ENCODE results near the gene SLC35E3.

Gene SLC35E3

DNA sequence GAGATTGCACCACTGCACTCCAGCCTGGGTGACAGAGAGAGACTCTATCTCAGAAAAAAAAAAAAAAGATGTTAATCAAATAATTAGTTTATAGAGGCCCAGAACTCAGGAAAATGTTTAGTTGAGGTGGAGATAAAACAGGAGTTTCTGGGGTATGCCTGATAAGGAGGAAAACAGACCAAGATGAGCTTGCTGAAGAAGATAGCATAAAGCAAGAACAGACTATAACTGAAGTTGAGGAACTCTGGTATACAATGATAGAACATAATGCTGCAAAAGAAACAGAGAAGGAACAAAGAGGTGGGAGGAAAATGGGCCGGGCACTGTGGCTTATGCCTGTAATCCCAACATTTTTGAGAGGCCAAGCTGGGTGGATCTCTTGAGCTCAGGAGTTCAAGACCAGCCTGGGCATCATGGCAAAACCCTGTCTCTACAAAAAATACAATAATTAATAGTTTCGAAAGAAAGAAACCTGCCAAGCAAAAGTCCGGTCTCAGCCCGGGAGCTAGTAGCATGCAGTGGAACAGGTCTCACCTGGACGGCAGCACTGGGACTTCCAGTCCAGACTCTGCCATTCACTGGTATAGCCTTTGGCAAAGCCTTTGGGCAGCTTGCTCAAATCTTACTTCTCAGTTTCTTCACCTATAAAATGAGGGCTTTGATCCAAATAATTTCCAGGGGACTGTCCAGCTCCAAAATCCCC lies 25.4 kb downstream of the SLC35E3 start:
- no peak for DNase-seq

DNA sequence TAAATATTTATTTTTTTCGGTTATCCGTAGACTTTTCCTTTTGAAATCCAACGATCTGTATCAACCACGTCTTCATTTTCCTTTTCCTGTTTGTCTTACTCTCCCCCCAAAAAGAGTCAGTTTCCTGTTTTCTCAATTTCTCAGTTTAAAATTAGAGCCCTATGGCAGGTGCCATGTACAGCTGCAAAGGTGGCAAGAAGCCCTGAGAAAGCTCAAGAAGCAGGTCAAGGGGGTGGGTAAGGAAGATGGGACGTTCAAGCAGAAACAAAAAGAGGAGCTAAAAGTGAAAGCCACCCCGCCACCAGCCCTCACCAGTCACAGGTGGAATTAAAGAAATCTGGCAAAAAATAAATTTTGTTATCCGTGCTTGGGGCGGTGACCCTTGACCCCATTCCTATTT lies 26.7 kb downstream of the SLC35E3 start:
- no peak for DNase-seq

DNA sequence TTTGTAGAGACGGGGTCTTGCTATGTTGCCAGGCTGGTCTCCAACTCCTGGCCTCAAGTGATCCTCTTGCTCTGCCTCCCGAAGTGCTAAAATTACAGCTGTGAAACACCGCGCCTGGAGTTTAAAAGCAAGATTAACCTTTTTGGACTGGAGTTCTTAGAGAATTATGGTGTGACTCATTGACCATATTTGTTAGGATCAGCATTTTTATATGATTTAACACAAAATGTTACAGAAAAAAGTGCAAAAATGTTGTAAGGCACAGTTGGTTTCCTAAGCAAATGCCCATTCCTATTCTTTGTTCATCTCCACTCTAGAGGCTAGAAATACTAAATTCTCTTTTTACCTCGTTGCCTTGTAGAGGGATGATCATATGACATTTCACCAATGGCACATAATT lies 27.6 kb downstream of the SLC35E3 start:
- DNase-seq: no peak

DNA sequence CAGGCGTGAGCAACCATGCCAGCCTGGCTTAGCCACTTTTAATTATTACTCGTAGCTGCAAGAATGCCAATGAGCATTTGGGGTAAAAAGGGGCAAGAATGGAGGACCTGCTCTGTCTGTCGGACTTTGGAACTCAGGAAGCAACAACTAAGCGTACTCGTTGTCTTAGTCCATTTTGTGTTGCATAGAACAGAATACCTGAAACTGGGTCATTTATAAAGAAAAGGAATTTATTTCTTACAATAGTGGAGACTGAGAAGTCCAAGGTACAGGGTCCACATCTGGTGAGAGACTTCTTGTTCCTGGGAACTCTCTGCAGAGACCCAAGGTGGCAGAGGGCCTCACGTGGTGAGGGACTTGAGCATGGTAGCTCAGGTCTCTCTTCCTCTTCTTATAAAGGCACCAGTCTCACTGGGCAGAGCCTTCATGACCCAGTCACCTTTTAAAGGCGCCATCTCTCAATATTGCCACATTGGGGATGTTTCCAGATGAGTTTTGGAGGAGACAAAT lies 29.2 kb downstream of the SLC35E3 start:
- DNase-seq: no peak

DNA sequence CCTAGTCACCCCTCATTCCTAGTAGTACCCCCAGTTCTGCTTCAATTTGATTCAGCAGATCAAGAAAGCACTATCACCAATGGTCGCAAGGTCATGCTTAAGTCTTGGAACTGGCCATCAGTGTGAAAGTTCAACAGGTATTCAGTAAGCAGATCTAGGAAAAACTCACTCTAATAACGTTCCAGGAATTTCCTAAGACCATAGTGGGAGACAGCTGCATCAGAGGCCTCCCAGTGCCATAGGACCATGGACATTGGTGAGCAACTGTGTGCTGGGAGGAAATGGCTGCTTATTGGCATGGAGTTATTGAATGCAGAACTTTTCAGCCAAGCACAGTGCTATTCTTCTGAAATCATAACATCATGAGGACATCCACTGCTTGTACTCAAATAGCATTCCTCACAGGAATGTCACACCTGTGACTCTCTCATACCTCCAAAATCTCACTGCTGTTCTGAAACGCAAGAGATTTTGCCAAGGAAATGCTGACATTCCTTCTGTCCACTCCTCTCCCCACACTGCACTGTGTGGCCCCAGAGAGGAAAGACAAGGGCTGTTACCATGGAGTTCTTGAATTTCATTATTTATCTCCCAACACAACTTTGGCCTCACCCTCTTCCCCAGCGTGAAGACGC lies 31.1 kb downstream of the SLC35E3 start:
- no peak for DNase-seq

DNA sequence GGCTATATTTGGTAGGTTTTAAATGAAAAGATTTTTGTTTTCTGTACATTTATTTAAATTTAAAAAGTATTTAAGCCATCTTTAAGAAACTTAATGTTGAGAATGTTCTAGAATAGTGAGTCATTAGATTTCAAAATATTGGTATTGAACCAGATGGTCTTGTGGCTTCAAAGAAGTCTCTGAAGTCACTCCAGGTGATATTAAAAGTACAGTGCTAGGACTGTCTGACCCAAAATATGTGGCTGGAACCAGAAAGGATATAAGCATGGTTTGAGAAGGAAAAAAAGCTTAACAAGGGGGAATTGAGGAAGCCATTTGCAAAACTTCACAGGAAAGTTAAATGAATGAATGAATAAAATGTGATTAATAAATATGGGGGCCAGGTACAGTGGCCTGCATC lies 33.3 kb downstream of the SLC35E3 start:
- DNase-seq: no peak

DNA sequence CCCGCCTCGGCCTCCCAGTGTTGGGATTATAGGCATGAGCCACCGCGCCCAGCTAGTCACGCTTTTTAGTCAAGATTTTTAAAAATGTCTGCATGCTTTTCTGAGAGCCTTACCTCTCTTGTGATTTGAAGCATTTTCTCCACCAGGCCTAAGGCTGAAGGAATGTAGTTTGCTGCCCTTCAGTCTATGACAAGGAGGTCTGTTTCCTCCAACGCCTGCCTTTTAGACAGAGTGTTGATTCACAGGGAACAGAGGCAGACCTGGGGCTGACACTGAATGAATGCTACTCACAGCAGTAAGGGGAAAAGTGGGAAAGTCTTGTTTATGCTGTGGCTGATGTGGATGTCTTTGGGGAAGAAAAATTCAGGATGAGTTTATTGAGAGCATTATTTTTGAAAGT lies 34.8 kb downstream of the SLC35E3 start:
- DNase-seq: no peak

DNA sequence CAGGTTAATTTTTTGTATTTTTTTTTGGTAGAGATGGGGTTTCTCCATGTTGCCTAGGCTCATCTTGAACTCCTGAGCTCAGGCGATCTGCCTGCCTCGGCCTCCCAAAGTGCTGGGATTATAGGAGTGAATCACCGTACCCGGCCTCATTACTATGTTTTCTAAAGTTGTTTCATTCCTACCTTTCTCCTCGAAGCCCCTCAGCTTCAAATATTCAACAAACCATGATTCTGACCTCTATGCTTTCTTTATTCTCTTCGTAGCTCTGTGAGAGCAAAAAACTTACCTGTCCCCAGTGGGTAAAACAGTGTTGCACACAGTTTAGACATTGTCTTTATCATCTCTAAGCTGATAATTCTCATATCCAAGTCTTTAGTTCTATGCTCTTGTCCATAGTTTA lies 35.8 kb downstream of the SLC35E3 start:
- no peak for DNase-seq

DNA sequence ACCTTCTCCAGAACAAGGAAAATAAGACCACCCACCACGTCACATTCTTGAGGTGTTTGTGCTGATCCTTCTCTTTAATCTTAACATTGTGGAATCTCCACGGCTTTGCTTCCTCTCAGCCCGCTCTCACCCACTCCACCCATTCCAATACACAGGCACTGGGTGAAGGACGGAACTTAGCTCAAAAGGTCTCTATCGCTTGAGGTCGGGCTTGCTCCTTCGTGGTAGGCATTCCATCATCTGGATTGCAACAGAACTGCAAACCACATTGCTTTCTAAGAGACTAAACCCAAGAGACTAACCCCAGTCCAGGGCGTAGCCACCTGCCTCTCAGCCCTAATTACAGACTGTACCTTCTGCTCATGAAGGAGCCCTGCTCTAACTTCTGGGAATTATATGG lies 38.0 kb downstream of the SLC35E3 start:
- DNase-seq: no peak

DNA sequence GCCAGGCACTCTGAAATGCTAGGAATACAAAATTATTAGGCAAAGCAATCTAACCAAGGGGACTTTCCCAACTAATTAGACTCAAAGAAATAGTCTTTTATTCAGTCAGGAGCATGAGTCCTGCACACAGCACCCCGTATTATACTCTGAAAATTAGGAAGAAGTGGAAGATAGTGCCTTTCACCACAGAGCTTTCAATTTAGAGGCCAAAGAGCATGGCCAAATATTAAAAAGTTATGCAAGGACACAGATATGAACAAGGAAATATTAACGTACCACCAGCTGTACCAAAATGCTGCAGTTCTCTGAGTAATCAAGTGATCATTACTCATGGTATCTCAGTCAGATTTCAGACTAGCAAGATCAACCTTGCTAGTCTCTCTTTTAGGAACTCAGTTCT lies 39.4 kb downstream of the SLC35E3 start:
- DNase-seq: no peak

DNA sequence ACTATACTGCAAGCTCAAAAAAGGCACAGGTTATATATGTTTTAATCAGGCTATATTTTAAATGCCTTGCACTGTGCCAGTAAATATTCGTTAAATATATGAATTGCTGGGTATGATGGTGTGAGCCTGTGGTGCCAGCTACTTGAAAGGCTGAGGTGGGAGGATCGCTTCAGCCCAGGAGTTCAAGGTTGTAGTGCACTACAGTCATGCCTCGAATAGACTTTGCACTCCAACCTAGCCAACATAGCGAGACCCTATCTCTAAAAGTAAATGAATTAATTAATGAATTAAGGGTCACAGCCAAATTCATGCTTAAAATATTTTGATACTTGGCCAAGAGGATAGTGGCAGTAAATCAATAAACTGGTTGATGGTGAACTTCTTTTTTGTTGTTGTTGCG lies 39.8 kb downstream of the SLC35E3 start:
- DNase-seq: no peak

DNA sequence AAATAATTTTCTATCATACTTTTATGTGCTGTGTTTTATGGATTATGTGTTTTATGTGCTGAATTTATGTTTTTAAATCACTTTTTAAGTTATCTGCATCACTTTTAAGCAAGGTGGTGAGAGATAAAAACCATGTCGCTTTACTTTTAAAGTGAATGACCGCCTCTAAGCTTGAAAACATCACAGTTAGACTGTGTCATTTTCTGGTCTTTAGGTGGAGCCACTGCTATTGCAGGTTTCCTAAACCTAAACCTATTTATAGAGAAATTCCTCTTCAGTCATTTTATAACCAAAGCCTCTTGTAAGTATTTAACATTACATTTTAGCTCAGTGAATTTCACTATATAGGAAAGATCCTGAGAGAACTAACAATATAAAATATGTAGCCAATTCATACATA lies 41.0 kb downstream of the SLC35E3 start:
- no peak for DNase-seq

DNA sequence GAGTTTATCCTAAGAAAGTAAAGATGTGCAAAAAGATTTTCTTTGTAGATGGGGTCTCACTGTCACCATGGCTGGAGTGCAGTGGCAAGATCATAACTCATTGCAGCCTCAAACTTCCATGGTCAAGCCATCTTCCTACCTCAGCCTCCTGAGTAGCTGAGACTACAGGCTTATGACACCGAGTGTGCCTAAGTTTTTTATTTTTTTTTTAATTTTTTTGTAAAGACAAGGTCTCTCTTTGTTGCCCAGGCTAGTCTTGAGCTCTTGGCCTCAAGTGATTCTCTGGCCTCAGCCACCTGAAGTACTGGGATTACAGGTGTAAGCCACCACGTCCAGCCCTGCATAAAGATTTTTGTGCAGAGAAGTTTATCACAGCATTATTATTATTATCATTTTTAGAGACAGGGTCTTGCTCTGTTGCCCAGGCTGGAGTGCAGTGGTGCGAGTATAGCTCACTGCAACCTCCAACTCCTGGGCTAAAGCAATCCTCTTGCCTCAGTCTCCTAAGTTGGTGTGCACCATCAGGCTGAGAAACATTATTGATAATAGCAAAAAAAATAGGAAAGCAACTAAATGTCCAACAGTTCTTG lies 42.7 kb downstream of the SLC35E3 start:
- no peak for DNase-seq

DNA sequence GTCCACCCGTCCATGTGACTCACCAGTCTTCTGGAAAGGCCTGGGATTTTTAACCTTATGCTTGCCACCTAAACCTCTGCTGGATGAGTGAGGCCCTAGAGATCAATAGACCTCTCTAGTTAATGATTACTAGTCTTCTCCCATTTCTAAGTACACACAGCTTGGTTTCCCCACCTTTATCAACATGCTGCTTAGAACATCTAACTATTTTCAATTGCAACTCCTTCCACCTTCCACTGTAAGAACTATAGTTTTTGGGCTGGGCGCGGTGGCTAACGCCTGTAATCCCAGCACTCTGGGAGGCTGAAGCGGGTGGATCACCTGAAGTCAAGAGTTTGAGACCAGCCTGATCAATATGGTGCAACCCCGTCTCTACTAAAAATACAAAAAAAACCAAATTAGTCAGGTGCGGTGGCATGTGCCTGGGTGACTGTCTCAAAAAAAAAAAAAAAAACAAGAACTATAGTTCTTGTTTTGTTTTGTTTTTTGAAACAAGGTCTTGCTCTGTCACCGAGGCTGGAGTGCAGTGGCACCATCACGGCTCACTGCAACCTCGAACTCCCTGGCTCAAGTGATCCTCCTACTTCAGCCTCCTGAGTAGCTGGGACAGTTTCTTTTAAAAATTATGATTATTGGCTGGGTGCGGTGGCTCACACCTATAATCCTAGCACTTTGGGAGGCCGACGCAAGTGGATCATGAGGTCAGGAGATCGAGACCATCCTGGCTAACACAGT lies 43.3 kb downstream of the SLC35E3 start:
- no peak for DNase-seq

DNA sequence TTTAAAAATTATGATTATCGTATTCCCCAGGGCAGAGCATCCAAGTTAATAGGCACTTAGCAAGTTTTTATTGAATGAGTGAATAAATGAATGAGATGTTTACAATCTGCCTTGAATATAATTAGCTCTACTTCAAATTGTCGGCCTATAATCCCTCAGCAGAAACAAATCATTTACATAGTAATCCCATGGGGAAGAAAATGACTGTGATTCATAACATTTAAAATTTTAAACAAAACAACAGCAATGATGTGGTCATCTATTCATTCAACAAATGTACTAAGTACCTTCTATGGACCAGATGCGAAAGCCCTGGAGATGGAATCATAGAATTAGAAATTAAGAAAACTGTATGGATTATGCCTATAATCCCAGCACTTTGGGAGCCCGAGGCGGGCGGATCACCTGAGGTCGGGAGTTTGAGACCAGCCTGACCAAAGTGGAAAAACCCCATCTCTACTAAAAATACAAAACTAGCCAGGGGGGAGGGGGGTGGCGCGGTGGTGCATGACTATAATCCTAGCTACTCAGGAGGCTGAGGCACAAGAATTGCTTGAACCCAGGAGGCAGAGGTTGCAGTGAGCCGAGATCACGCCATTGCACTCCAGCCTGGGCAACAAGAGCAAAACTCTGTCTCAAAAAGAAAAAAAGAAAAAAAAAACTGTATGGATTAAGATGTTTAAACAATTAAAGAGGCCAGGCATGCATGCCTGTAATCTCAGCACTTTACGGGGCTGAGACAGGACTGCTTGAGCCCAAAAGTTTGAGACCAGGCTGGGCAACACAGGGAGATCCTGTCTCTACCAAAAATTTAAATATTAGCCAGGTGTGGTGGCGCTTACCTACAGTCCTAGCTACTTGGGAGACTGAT lies 44.3 kb downstream of the SLC35E3 start:
- no peak for DNase-seq

DNA sequence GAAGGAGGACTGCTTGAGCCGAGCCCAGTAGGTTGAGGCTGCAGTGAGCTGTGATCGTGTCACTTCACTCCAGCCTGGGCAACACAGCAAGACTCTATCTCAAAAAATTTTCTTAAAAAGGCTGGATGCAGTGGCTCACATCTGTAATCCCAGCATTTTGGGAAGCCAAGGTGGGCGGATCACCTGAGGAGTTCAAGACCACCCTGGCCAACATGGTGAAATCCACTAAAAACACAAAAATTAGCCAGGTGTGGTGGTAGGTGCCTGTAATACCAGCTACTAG lies 44.9 kb downstream of the SLC35E3 start:
- DNase-seq: no peak

DNA sequence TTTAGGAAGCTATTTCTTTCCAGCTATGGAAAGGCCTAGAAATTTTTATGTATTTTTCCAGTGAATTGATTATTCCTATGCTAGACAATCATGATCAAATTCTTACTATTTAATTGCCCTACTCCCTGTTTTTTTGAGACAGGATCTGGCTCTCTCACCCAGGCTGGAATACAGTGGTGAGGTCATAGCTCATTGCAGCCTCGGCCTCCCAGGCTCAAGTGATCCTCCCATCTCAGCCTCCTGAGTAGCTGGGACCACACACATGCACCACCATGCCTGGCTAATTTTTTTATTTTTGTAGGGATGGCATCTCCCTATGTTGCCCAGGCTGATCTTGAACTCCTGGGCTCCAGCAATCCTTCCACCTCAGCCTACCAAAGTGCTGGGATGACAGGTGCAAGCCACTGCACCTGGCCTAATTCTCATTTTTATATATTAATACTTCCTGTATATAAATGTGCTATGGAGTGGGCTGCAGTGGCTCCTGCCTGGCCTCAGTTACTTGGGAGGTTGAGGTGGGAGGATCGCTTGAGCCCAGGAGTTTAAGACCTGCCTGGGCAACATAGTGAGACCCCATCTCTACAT lies 46.0 kb downstream of the SLC35E3 start:
- DNase-seq: no peak

DNA sequence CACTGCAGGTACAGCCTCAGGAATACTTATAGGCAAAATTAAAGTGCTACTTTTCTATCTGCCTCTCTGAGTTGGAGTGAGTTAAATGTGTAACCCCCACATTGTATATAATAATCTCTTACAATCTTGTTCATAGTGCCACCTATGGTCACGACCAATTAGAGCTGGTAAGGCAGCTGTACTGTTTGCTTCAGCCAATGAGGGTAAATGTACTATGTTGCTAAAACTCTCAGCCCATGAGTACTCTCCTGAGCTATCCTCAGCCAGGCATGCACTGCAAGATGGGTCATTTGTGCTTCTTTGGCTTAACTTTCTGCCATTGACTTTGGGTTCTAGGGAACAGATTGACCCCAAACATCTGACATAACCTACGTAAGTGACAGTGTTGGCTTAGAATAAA lies 47.0 kb downstream of the SLC35E3 start:
- DNase-seq: peak; percentile 25

DNA sequence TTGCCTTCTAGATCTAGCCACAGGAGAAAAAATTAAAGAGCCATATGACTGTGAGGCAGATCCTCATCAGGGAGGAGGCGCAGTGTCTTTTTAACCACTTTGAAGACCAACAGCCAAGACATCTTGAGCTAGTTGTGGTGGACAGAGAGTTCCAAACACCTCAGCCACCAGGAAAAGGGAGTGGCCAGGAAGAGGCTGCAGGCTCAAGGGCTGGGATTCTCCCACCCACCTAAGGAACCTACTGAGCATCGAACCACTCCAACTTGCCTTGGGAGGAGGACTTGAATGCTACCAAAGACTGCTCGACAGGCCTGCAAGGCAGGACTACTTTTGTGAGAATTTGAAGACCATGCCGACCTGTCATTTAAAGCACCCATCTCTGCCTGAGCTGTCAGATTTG lies 47.5 kb downstream of the SLC35E3 start:
- no peak for DNase-seq

DNA sequence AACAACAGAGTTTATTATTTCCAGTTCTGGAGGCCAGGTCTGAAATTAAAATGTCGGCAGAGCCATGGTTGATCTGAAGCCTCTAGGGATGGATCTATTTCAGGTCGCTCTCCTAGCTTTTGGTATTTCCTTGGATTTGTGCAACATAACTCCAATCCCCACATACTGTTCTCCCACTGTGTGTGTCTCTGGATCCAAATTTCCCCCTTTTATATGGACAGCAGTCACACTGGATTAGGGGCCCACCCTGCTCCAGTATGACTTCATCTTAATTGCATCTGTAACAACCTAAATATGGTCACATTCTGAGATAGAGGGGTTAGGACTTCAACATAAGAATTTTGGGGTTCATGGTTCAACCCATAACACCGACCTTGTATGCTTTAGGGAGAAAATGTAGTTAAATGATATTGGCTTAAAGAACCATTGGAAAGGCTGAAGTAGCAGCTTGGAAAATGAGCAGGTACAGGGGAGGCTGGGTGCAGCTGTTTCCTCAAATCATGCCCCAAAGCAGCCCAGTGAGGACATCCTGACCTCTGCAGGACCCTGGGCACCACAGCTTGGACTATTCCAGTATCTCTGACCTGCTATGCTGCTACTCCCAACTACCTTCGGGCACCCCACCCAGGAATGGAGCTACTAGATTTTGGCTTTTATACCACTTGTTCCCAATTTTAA lies 48.1 kb downstream of the SLC35E3 start:
- no peak for DNase-seq

DNA sequence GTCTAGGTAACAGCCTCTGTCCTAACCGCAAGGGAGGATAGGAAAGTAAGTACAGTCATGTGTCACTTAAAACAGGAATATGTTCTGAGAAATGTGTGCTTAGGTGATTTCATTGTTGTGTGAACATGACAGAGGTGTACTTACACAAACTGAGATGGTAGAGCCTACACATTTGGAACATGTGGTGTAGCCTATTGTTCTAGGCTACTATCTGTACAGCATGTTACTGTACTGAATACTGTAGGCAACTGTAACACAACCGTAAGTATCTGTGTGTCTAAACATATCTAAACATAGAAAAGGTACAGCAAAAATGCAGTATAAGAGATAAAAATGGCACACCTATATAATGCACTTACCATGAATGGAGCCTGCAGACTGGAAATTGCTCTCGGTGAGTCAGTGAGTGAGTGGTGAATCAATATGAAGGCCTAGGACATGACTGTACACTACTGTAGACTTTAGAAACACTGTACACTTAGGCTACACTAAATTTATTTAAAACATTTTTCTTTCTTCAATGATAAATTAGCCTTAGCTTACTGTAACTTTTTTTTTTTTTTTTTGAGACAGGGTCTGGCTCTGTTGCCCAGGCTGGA lies 48.8 kb downstream of the SLC35E3 start:
- peak; percentile 39 for DNase-seq

Data from fibroblast of skin of scalp (primary cell).